ENCODE results near the gene DCAF6. TPM values are rescaled to one million over a fixed set of nuclear protein-coding genes. Genes with fewer than 3 reads are reported as not detected.

DCAF6 gene
- total and polyA plus RNA-seq, 4 donors = 33.5 to 105 (median 71.1) TPM

GRCh38 chr1:168057921-168058320, 121.4 kb downstream of the DCAF6 start:
- no peak for DNase-seq (ENCODE audit: low spot score)
- H3K36me3 ChIP-seq (ENCODE audit: control insufficient read depth in 4 of 4, insufficient read depth in 3 of 4, low read depth in 1 of 4, low read length in 3 of 4) = peaks cover 0 to 19% (median 6%) of the 10 kb centered on the region in 4 donors
- H3K9me3 ChIP-seq (ENCODE audit: control insufficient read depth in 4 of 4, low read length in 3 of 4) = no peaks in the 10 kb centered on the region
- H3K9ac ChIP-seq (ENCODE audit: low read depth in 1 of 2, low read length in 2 of 2) = no peak overlapping the region
- no peak overlapping the region for H3K27ac ChIP-seq (ENCODE audit: low read depth in 1 of 2, low read length in 2 of 2)
- no peak overlapping the region for H3K4me3 ChIP-seq (ENCODE audit: low read depth in 1 of 3, low read length in 3 of 3)
- TF ChIP-seq HNF4A (conservative IDR thresholded peaks at IDR 0.05) (no peak), FOXA2 (IDR thresholded peaks at IDR 0.05) (no peak), SP1 (IDR thresholded peaks at IDR 0.05) (no peak)
- H3K27me3 ChIP-seq (ENCODE audit: control insufficient read depth in 4 of 4, insufficient read depth in 4 of 4, low read length in 3 of 4) = no peaks in the 10 kb centered on the region
- no peaks in the 10 kb centered on the region for H3K4me1 ChIP-seq (ENCODE audit: control insufficient read depth in 4 of 4, insufficient read depth in 4 of 4, low read length in 3 of 4)
- 99% methylated on average over 2 of the region's 2 CpGs for WGBS

DNA sequence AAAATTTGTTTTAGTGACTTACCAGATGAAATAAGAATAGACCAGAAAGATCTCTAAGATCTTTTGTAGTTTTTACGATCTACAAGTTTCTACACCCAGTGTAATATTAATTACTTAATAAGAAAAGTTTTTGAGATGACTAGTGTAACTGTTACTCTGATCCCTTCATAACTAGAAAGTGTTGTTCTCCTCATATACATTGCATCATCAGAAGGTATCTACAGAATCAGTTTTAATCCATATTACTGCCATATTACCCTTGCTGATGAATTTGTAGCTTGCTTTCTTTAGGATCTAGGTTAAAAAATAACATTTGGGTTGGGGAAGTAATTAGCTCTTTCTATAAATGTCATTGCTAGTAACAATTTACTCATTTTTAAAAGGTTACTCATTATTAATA, 127.7 kb downstream of the DCAF6 start:
- no peak for TF ChIP-seq NR2F2 (IDR thresholded peaks at IDR 0.05)
- no peak for TF ChIP-seq RXRA (IDR thresholded peaks at IDR 0.05)
- no peak for TF ChIP-seq GABPA (IDR thresholded peaks at IDR 0.05 in 1 of 2, conservative IDR thresholded peaks at IDR 0.05 in 1 of 2)
- no peak for TF ChIP-seq FOXA2 (IDR thresholded peaks at IDR 0.05)
- TF ChIP-seq YY1 (IDR thresholded peaks at IDR 0.05) = no peak
- TF ChIP-seq, protein P1, sequence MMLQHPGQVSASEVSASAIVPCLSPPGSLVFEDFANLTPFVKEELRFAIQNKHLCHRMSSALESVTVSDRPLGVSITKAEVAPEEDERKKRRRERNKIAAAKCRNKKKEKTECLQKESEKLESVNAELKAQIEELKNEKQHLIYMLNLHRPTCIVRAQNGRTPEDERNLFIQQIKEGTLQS (IDR thresholded peaks at IDR 0.05) = no peak
- no peak for TF ChIP-seq FOXA1 (IDR thresholded peaks at IDR 0.05)
- no peak for TF ChIP-seq EGR1 (IDR thresholded peaks at IDR 0.05; ENCODE audit: low read depth in 2 of 2)
- H3K36me3 ChIP-seq (ENCODE audit: control insufficient read depth in 4 of 4, insufficient read depth in 3 of 4, low read depth in 1 of 4, low read length in 3 of 4) = peaks cover 2 to 57% (median 34%) of the 10 kb centered on the region in 4 donors
- H3K4me1 ChIP-seq (ENCODE audit: control insufficient read depth in 4 of 4, insufficient read depth in 4 of 4, low read length in 3 of 4) = no peaks in the 10 kb centered on the region

DNA sequence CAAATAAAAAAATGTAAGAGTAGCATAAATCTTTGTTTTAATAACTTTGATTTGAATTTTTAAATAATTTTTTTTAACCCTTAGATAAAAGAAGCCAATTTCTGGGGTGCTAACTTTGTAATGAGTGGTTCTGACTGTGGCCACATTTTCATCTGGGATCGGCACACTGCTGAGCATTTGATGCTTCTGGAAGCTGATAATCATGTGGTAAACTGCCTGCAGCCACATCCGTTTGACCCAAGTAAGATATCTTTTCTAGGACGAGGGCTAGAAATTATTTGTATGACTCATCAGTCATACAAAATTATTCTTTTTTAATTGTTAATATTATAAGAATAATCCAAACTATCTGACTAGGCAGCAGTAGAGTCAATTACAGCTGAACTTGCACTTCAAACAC, 129.0 kb downstream of the DCAF6 start:
- 91% methylated on average over 3 of the region's 3 CpGs for WGBS
- Histone ChIP-seq H3K9me3 (ENCODE audit: control insufficient read depth in 4 of 4, low read length in 3 of 4) (no peaks in the 10 kb centered on the region), H3K4me3 (ENCODE audit: low read depth in 1 of 3, low read length in 3 of 3) (no peak overlapping the region), H3K27me3 (ENCODE audit: control insufficient read depth in 4 of 4, insufficient read depth in 4 of 4, low read length in 3 of 4) (no peaks in the 10 kb centered on the region), H3K9ac (ENCODE audit: low read depth in 1 of 2, low read length in 2 of 2) (no peak overlapping the region), H3K4me1 (ENCODE audit: control insufficient read depth in 4 of 4, insufficient read depth in 4 of 4, low read length in 3 of 4) (no peaks in the 10 kb centered on the region), H3K36me3 (ENCODE audit: control insufficient read depth in 4 of 4, insufficient read depth in 3 of 4, low read depth in 1 of 4, low read length in 3 of 4) (peaks cover 5 to 59% (median 45%) of the 10 kb centered on the region in 4 donors), H3K27ac (ENCODE audit: low read depth in 1 of 2, low read length in 2 of 2) (no peak overlapping the region)
- no peak for DNase-seq (ENCODE audit: low spot score)
- TF ChIP-seq FOXA1 (IDR thresholded peaks at IDR 0.05) (no peak), NR2F2 (IDR thresholded peaks at IDR 0.05) (no peak), ZBTB33 (IDR thresholded peaks at IDR 0.05) (no peak), RAD21 (IDR thresholded peaks at IDR 0.05) (no peak), YY1 (IDR thresholded peaks at IDR 0.05) (no peak), SP1 (IDR thresholded peaks at IDR 0.05) (no peak), REST (IDR thresholded peaks at IDR 0.05) (no peak), JUND (IDR thresholded peaks at IDR 0.05) (no peak), MAX (IDR thresholded peaks at IDR 0.05) (no peak), CTCF (IDR thresholded peaks at IDR 0.05; ENCODE audit: low read depth, low read length, missing input control) (no peak), FOXA2 (IDR thresholded peaks at IDR 0.05) (no peak), EGR1 (IDR thresholded peaks at IDR 0.05; ENCODE audit: low read depth in 2 of 2) (no peak), HNF4A (conservative IDR thresholded peaks at IDR 0.05) (no peak), HNF4G (IDR thresholded peaks at IDR 0.05) (no peak), GABPA (IDR thresholded peaks at IDR 0.05 in 1 of 2, conservative IDR thresholded peaks at IDR 0.05 in 1 of 2) (no peak), RXRA (IDR thresholded peaks at IDR 0.05) (no peak), TAF1 (conservative IDR thresholded peaks at IDR 0.05) (no peak)
- TF ChIP-seq, protein P1 (IDR thresholded peaks at IDR 0.05) = no peak

More for the DNA sequence above, 127.7 kb downstream of the DCAF6 start:
- 98% methylated on average over 1 of the region's 1 CpG for WGBS
- no peak for DNase-seq (ENCODE audit: low spot score)
- Histone ChIP-seq H3K9me3 (ENCODE audit: control insufficient read depth in 4 of 4, low read length in 3 of 4) (no peaks in the 10 kb centered on the region), H3K4me3 (ENCODE audit: low read depth in 1 of 3, low read length in 3 of 3) (no peak overlapping the region), H3K27ac (ENCODE audit: low read depth in 1 of 2, low read length in 2 of 2) (no peak overlapping the region), H3K9ac (ENCODE audit: low read depth in 1 of 2, low read length in 2 of 2) (no peak overlapping the region), H3K27me3 (ENCODE audit: control insufficient read depth in 4 of 4, insufficient read depth in 4 of 4, low read length in 3 of 4) (no peaks in the 10 kb centered on the region)
